Trophoblast cell (in vitro differentiated cells and primary cell): Measurements from ENCODE around the gene KBTBD12.
"Not testable (repeated sequence)": the region's sequence is repeated elsewhere in the genome, so short reads cannot be mapped to it uniquely, and the experiment has no call there.

ENCODE experiments used
- DNase-seq, 2 donors: peaks; one replicate each; pipeline ENCODE4 v3.0.0-alpha.2; 2016
- H2AFZ ChIP-seq: 2 replicates; pipeline ENCODE4 v1.6.1; 2013; ENCODE audit warnings: low read length, moderate library complexity, mild to moderate bottlenecking; ENCODE audit not compliant: insufficient read depth, poor library complexity
- H2AK5ac ChIP-seq: 2 replicates; pipeline ENCODE4 v1.6.1; 2013; ENCODE audit warnings: mild to moderate bottlenecking, low read length
- H2BK120ac ChIP-seq: 2 replicates; pipeline ENCODE4 v1.6.1; 2013; ENCODE audit warnings: low read length, mild to moderate bottlenecking, moderate library complexity; ENCODE audit not compliant: insufficient read depth, poor library complexity
- H2BK12ac ChIP-seq: 2 replicates; pipeline ENCODE4 v1.6.1; 2013; ENCODE audit warnings: mild to moderate bottlenecking, low read length, moderate library complexity
- H2BK5ac ChIP-seq: 2 replicates; pipeline ENCODE4 v1.6.1; 2013; ENCODE audit warnings: low read length, low read depth, moderate library complexity, mild to moderate bottlenecking; ENCODE audit not compliant: poor library complexity
- H3K14ac ChIP-seq: 2 replicates; pipeline ENCODE4 v1.6.1; 2013; ENCODE audit warnings: mild to moderate bottlenecking, low read length
- H3K18ac ChIP-seq: 2 replicates; pipeline ENCODE4 v1.6.1; 2013; ENCODE audit warnings: mild to moderate bottlenecking, low read length
- H3K23ac ChIP-seq: 2 replicates; pipeline ENCODE4 v1.6.1; 2013; ENCODE audit warnings: low read length
- H3K27ac ChIP-seq: 2 replicates; pipeline ENCODE4 v1.5.1; 2013; ENCODE audit warnings: low read depth, mild to moderate bottlenecking, inconsistent platforms, low read length, moderate library complexity
- H3K27me3 ChIP-seq: 2 replicates; pipeline ENCODE4 v1.6.1; 2013; ENCODE audit warnings: inconsistent platforms, mild to moderate bottlenecking, low read length, moderate library complexity; ENCODE audit not compliant: insufficient read depth
- H3K36me3 ChIP-seq, 2 experiments: 1 replicate in 1 of 2; 2 replicates in 1 of 2; pipeline ENCODE4 v1.6.1; 2013; ENCODE audit warnings: low read length in 2 of 2, mild to moderate bottlenecking in 2 of 2, moderate library complexity in 1 of 2; ENCODE audit not compliant: insufficient read depth in 2 of 2, control insufficient read depth in 1 of 2
- H3K4ac ChIP-seq: 2 replicates; pipeline ENCODE4 v1.6.1; 2013; ENCODE audit warnings: low read depth, mild to moderate bottlenecking, low read length, moderate library complexity
- H3K4me1 ChIP-seq, 2 experiments: 1 replicate in 1 of 2; 2 replicates in 1 of 2; pipeline ENCODE4 v1.6.1; 2013; ENCODE audit warnings: low read length in 2 of 2, mild to moderate bottlenecking in 2 of 2, moderate library complexity in 1 of 2; ENCODE audit not compliant: insufficient read depth in 2 of 2, control insufficient read depth in 1 of 2
- H3K4me2 ChIP-seq: 2 replicates; pipeline ENCODE4 v1.6.1; 2013; ENCODE audit warnings: inconsistent platforms, mild to moderate bottlenecking, low read length, moderate library complexity
- H3K4me3 ChIP-seq: 2 replicates; pipeline ENCODE4 v1.5.1; 2013; ENCODE audit warnings: mild to moderate bottlenecking, low read depth, low read length, inconsistent platforms
- H3K79me1 ChIP-seq: one replicate; pipeline ENCODE4 v1.6.1; 2013; ENCODE audit warnings: low read length
- H3K79me2 ChIP-seq: 2 replicates; pipeline ENCODE4 v1.6.1; 2013; ENCODE audit warnings: low read length, mild to moderate bottlenecking; ENCODE audit not compliant: control insufficient read depth, insufficient read depth, poor library complexity
- H3K9ac ChIP-seq: 2 replicates; pipeline ENCODE4 v1.6.1; 2013; ENCODE audit warnings: mild to moderate bottlenecking, low read length
- H3K9me3 ChIP-seq: 2 replicates; pipeline ENCODE4 v1.6.1; 2013; ENCODE audit warnings: low read depth, mild to moderate bottlenecking, control low read depth, inconsistent platforms, low read length; ENCODE audit not compliant: insufficient read depth
- H4K12ac ChIP-seq: 2 replicates; pipeline ENCODE4 v1.6.1; 2013; ENCODE audit warnings: low read depth, mild to moderate bottlenecking, low read length, moderate library complexity
- H4K8ac ChIP-seq: 2 replicates; pipeline ENCODE4 v1.6.1; 2013; ENCODE audit warnings: low read depth, mild to moderate bottlenecking, low read length, moderate library complexity
- H4K91ac ChIP-seq: one replicate; pipeline ENCODE4 v1.6.1; 2013; ENCODE audit warnings: low read depth, mild to moderate bottlenecking, low read length, moderate library complexity
- WGBS: extraction: QIAGEN DNeasy Blood & Tissue Kit; methylation state at CpG from one replicate; pipeline ENCODE4 v1.1.7; 2013; ENCODE audit warnings: missing lambda C conversion rate; ENCODE audit not compliant: insufficient read length, insufficient coverage; ENCODE audit errors: extremely low coverage; 5-methylcytosine and 5-hydroxymethylcytosine counted together

KBTBD12 gene

DNA sequence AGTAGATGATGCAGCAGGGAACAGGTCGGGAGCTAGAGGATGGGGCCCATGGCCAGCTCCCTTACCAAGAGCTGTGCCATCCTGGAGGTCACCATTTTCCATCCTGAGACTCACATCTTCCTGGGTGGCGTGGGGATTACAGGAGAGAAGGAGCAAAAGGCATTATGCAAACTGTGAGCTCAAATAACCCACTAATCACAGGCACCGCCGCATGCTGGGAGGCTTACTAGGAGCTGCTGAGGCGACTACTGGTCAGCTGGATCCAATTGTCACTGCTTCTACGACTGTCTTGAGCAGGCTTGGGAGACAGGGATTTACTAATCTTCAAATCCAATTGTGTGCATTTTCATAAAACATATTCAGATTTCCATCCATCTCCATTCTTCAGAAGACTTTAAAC is 12.5 kb upstream of the KBTBD12 start:
- H2BK120ac ChIP-seq = no peak overlapping the region
- H3K4me3 ChIP-seq = no peak overlapping the region
- H3K23ac ChIP-seq = no peak overlapping the region
- no peak overlapping the region for H2AK5ac ChIP-seq
- H4K91ac ChIP-seq = no peak overlapping the region
- no peak overlapping the region for H2BK12ac ChIP-seq
- H3K4ac ChIP-seq = no peak overlapping the region
- no peaks in the 10 kb centered on the region for H3K27me3 ChIP-seq
- no peak overlapping the region for H3K4me2 ChIP-seq
- H3K14ac ChIP-seq = no peak overlapping the region
- no peak for DNase-seq
- no peak overlapping the region for H3K9ac ChIP-seq
- H2BK5ac ChIP-seq = no peak overlapping the region
- no peak overlapping the region for H3K18ac ChIP-seq
- no peaks in the 10 kb centered on the region for H3K79me2 ChIP-seq
- H3K9me3 ChIP-seq = peaks cover 2% of the 10 kb centered on the region
- H3K27ac ChIP-seq = no peak overlapping the region
- no peak overlapping the region for H2AFZ ChIP-seq
- WGBS = no CpG with 5 or more reads among the region's 6 CpGs
- H3K4me1 ChIP-seq = peaks cover 0 to 10% of the 10 kb centered on the region in 2 experiments
- no peaks in the 10 kb centered on the region for H3K79me1 ChIP-seq
- H3K36me3 ChIP-seq = no peaks in the 10 kb centered on the region
- H4K8ac ChIP-seq = no peak overlapping the region
- H4K12ac ChIP-seq = no peak overlapping the region

DNA sequence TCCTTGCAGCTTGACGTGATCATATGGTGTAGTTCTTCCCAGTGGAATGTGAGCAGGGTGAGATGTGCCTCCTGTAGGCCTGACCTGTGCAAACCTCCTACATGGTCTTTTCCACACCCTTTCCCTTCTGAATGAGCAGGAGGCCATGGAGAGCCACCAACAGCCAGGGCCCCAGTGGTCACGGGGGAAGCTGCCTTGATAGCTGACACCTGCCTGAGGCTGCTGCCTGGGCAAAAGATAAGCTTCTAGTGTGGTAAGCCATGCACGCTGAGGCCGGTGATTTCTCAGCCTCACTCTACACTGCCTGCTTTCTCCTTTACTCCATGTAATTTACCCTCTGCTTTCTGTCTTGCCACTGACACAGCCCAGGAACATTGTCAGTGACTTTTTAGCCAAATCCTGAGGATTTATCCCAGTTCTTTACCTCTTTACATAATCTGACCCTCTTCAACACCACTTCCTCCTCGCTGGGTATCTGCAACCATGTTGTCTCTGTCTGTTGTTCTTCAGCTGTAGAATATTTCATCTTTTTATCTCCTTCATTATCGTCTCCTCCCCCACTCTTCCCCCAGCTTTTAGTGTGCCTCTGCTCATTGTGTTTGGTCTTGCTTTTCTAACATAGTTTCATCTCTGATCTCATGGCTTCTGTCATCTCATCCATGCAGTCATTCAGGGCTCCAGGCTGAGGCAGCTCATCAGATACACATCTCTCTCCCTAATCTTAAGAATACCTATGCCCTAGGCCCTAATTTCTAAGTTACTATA is 11.2 kb upstream of the KBTBD12 start:
- no peak for DNase-seq
- H4K91ac ChIP-seq = no peak overlapping the region
- no peak overlapping the region for H2BK120ac ChIP-seq
- H3K4me3 ChIP-seq = no peak overlapping the region
- H3K9ac ChIP-seq = no peak overlapping the region
- H4K12ac ChIP-seq = no peak overlapping the region
- H3K4me1 ChIP-seq = peaks cover 0 to 10% of the 10 kb centered on the region in 2 experiments
- H3K4ac ChIP-seq = no peak overlapping the region
- no peak overlapping the region for H3K27ac ChIP-seq
- no peak overlapping the region for H3K14ac ChIP-seq
- no peak overlapping the region for H3K18ac ChIP-seq
- no peak overlapping the region for H2BK12ac ChIP-seq
- no peak overlapping the region for H3K23ac ChIP-seq
- no peaks in the 10 kb centered on the region for H3K79me2 ChIP-seq
- no peak overlapping the region for H2AFZ ChIP-seq
- H3K79me1 ChIP-seq = no peaks in the 10 kb centered on the region
- H3K4me2 ChIP-seq = no peak overlapping the region
- H2BK5ac ChIP-seq = no peak overlapping the region
- no peaks in the 10 kb centered on the region for H3K27me3 ChIP-seq
- WGBS = no CpG with 5 or more reads among the region's 6 CpGs
- no peaks in the 10 kb centered on the region for H3K36me3 ChIP-seq
- no peak overlapping the region for H2AK5ac ChIP-seq
- peaks cover 2% of the 10 kb centered on the region for H3K9me3 ChIP-seq
- H4K8ac ChIP-seq = no peak overlapping the region

DNA sequence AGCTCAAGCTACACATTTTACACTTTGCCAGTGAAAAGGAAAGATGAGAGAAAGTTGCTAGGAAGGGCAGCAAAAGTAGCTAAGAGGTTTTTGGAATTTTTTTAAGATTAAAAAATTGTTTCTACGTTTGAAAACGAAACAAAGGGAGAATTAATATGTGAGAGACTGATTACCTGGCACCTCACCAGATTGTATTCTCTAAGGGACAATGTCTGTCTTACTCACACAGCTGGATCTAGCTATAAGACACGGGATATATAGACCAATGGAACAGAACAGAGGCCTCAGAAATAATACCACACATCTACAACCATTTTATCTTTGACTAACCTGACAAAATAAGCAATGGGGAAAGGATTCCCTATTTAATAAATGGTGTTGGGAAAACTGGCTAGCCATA is 9.5 kb upstream of the KBTBD12 start:
- no peak overlapping the region for H3K9ac ChIP-seq
- no peaks in the 10 kb centered on the region for H3K36me3 ChIP-seq
- H3K18ac ChIP-seq = no peak overlapping the region
- no peak overlapping the region for H2AK5ac ChIP-seq
- no peak overlapping the region for H4K12ac ChIP-seq
- H4K8ac ChIP-seq = no peak overlapping the region
- no peak overlapping the region for H2BK5ac ChIP-seq
- no peaks in the 10 kb centered on the region for H3K79me2 ChIP-seq
- peaks cover 0 to 6% of the 10 kb centered on the region in 2 experiments for H3K4me1 ChIP-seq
- no peak overlapping the region for H3K4me2 ChIP-seq
- DNase-seq = no peak
- no peak overlapping the region for H3K4ac ChIP-seq
- H3K27ac ChIP-seq = no peak overlapping the region
- no peak overlapping the region for H3K4me3 ChIP-seq
- H3K79me1 ChIP-seq = no peaks in the 10 kb centered on the region
- no peaks in the 10 kb centered on the region for H3K27me3 ChIP-seq
- H3K23ac ChIP-seq = no peak overlapping the region
- no peak overlapping the region for H2BK120ac ChIP-seq
- no peak overlapping the region for H3K14ac ChIP-seq
- H2BK12ac ChIP-seq = no peak overlapping the region
- WGBS = 100% methylated on average over 2 of the region's 3 CpGs
- no peaks in the 10 kb centered on the region for H3K9me3 ChIP-seq
- H2AFZ ChIP-seq = no peak overlapping the region
- no peak overlapping the region for H4K91ac ChIP-seq

DNA sequence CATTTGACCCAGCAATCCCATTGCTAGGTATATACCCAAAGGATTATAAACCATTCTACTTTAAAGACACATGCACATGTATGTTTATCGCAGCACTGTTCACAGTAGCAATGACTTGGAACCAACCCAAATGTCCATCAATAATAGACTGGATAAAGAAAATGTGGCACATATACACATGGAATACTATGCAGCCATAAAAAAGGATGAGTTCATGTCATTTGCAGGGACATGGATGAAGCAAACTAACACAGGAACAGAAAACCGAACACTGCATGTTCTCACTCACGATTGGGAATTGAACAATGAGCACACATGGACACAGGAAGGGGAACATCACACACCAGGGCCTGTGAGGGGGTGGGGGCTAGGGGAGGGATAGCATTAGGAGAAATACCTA is 8.4 kb upstream of the KBTBD12 start:
- H3K79me2 ChIP-seq, H3K4me2 ChIP-seq, H3K23ac ChIP-seq, DNase-seq, H3K9ac ChIP-seq, H3K27me3 ChIP-seq, H3K36me3 ChIP-seq, H4K91ac ChIP-seq, H2BK5ac ChIP-seq, H2BK120ac ChIP-seq, H4K12ac ChIP-seq, H3K18ac ChIP-seq, H3K9me3 ChIP-seq, H3K4me3 ChIP-seq, H3K79me1 ChIP-seq, H3K27ac ChIP-seq, H4K8ac ChIP-seq, H3K4ac ChIP-seq, H3K4me1 ChIP-seq, H2AK5ac ChIP-seq, H3K14ac ChIP-seq, H2BK12ac ChIP-seq, H2AFZ ChIP-seq: not testable (repeated sequence)
- no CpG with 5 or more reads among the region's 3 CpGs for WGBS
